Measurements from ENCODE around the gene LMOD1. TPM values are rescaled to one million over a fixed set of nuclear protein-coding genes. Genes with fewer than 3 reads are reported as not detected.
A peak's percentile ranks its signal among the peaks of the same experiment; 100 is the strongest.

LMOD1 gene
- total RNA-seq, 1 donor from 2014 or later = 0.19 TPM

- no peak for TF ChIP-seq CTCF (conservative IDR thresholded peaks at IDR 0.05)
- Mint-ChIP-seq H3K9me3 (no peaks in the 10 kb centered on the region), H3K4me1 (peaks cover 26% of the 10 kb centered on the region), H3K27ac (ENCODE audit: unreplicated experiment) (no peak overlapping the region), H3K4me3 (peak overlapping the region; percentile 86), H3K36me3 (ENCODE audit: low read depth) (no peaks in the 10 kb centered on the region), H3K27me3 (ENCODE audit: low read depth) (peaks cover 10% of the 10 kb centered on the region)
- no peak for DNase-seq (ENCODE audit: low read depth, low spot score)
Measured at GRCh38 chr1:201890223-201890622, 56.1 kb downstream of the LMOD1 start.

DNA sequence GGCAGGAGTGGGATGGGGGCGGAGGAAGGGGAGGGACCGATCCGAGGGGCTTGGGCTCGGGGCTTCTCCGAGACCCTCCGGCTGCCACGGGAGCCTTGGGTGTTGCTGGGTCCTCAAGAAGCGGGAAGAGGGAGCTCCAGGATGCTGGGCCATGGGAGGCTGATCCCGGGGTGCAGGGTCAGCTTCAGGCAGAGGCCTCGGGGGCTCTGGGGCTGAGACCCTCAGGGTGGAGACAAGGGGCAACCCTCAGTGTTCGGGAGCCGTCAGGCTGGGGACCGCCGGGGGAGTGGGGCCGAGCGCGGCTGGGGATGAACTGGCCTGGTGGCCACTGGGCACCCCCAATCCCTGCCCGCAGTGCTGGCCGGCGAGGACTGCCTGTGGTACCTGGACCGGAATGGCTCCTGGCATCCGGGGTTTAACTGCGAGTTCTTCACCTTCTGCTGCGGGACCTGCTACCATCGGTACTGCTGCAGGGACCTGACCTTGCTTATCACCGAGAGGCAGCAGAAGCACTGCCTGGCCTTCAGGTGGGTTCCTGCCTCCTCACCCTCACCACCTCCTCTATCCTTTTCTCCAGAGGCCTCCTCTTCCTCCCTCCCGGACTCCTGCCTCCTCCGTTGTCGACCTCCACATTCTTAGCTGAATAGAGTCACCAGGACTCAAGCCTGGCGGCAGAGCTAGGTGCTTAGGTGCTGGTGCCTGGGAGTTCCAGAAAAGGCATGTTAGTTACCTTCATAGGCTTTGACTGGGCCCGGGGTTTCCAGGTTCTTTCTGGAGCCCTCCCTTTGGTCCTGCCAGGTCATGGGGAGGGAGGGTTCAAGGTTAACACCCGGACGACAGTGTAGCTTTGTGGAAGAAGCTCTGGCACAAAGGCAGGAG lies 57.0 kb downstream of the LMOD1 start:
- H3K36me3 Mint-ChIP-seq (ENCODE audit: low read depth) = no peaks in the 10 kb centered on the region
- peak overlapping the region; percentile 86 for H3K4me3 Mint-ChIP-seq
- DNase-seq (ENCODE audit: low read depth, low spot score) = no peak
- TF ChIP-seq CTCF (conservative IDR thresholded peaks at IDR 0.05) = no peak
- H3K27ac Mint-ChIP-seq (ENCODE audit: unreplicated experiment) = no peak overlapping the region
- H3K4me1 Mint-ChIP-seq = peaks cover 26% of the 10 kb centered on the region
- H3K27me3 Mint-ChIP-seq (ENCODE audit: low read depth) = peaks cover 10% of the 10 kb centered on the region
- H3K9me3 Mint-ChIP-seq = no peaks in the 10 kb centered on the region

- DNase-seq (ENCODE audit: low read depth, low spot score) = peak; percentile 48
- Mint-ChIP-seq H3K27ac (ENCODE audit: unreplicated experiment) (peak within 1 kb of the TSS; percentile 87), H3K9me3 (no peaks in the 10 kb centered on the region), H3K4me1 (peaks cover 25% of the 10 kb centered on the region), H3K4me3 (peak within 1 kb of the TSS; percentile 88), H3K27me3 (ENCODE audit: low read depth) (peaks cover 12% of the 10 kb centered on the region), H3K36me3 (ENCODE audit: low read depth) (no peaks in the 10 kb centered on the region)
- no peak for TF ChIP-seq CTCF (conservative IDR thresholded peaks at IDR 0.05)
Measured at GRCh38 chr1:201888282-201889089, 57.9 kb downstream of the LMOD1 start, which contains the start of gene SHISA4. Gene SHISA4 (plus strand): TSS chr1:201888898. CDS start chr1:201888995, 97 bp downstream.

- no peak for DNase-seq (ENCODE audit: low read depth, low spot score)
- no peaks in the 10 kb centered on the region for H3K9me3 Mint-ChIP-seq
- H3K27me3 Mint-ChIP-seq (ENCODE audit: low read depth) = peaks cover 12% of the 10 kb centered on the region
- H3K27ac Mint-ChIP-seq (ENCODE audit: unreplicated experiment) = no peak overlapping the region
- peaks cover 21% of the 10 kb centered on the region for H3K4me1 Mint-ChIP-seq
- H3K4me3 Mint-ChIP-seq = peak overlapping the region; percentile 61
- no peak for TF ChIP-seq CTCF (conservative IDR thresholded peaks at IDR 0.05)
- no peaks in the 10 kb centered on the region for H3K36me3 Mint-ChIP-seq (ENCODE audit: low read depth)
Measured at GRCh38 chr1:201887116-201887866, 59.1 kb downstream of the LMOD1 start.
